ENCODE results near the gene C20orf204.

C20orf204 gene

GRCh38 chr20:64072498-64073063 is 36.6 kb downstream of the C20orf204 start:
- no peak for DNase-seq

- DNase-seq = no peak
Observed at GRCh38 chr20:64073476-64074183, 37.6 kb downstream of the C20orf204 start.

- DNase-seq = no peak
Observed at GRCh38 chr20:64074184-64074789, 38.3 kb downstream of the C20orf204 start.

GRCh38 chr20:64074963-64075362 is 39.0 kb downstream of the C20orf204 start:
- no peak for DNase-seq

GRCh38 chr20:64075556-64075955 is 39.6 kb downstream of the C20orf204 start:
- DNase-seq = no peak

GRCh38 chr20:64076061-64076997 is 40.3 kb downstream of the C20orf204 start:
- DNase-seq = no peak

- no peak for DNase-seq
Observed at GRCh38 chr20:64077094-64077493, 41.1 kb downstream of the C20orf204 start.

GRCh38 chr20:64077541-64077875 is 41.5 kb downstream of the C20orf204 start:
- no peak for DNase-seq

- peak; percentile 44 for DNase-seq
Observed at GRCh38 chr20:64077876-64078551, 42.0 kb downstream of the C20orf204 start.

GRCh38 chr20:64078934-64079272 is 42.9 kb downstream of the C20orf204 start:
- DNase-seq = no peak

GRCh38 chr20:64079273-64080012 is 43.5 kb downstream of the C20orf204 start, which contains the start of gene RGS19:
RGS19 (minus strand) TSS chr20:64079518; CDS start chr20:64076886, 2,632 bp downstream.
- DNase-seq = peak; percentile 62

GRCh38 chr20:64080013-64080812 is 44.2 kb downstream of the C20orf204 start, which contains the start of gene OPRL1:
OPRL1 (plus strand) TSS chr20:64080082; CDS start chr20:64092721, 12,639 bp downstream.
- DNase-seq = no peak

GRCh38 chr20:64080813-64081623 is 45.0 kb downstream of the C20orf204 start:
- no peak for DNase-seq

GRCh38 chr20:64081624-64081964 is 45.6 kb downstream of the C20orf204 start:
- DNase-seq = no peak

GRCh38 chr20:64082126-64082731 is 46.2 kb downstream of the C20orf204 start:
- DNase-seq = no peak

- DNase-seq = no peak
Observed at GRCh38 chr20:64082820-64083377, 46.9 kb downstream of the C20orf204 start.

- peak; percentile 74 for DNase-seq
Observed at GRCh38 chr20:64083378-64083803, 47.4 kb downstream of the C20orf204 start.

- no peak for DNase-seq
Observed at GRCh38 chr20:64083804-64084684, 48.1 kb downstream of the C20orf204 start, which contains the start of gene LKAAEAR1. LKAAEAR1 (minus strand) TSS chr20:64084398; CDS start chr20:64084219, 179 bp downstream.
